CD4-positive, alpha-beta T cell treated with Interferon gamma for 1 hour (primary cell): ENCODE results near the gene BPIFA2.
"Not testable (repeated sequence)": the region's sequence is repeated elsewhere in the genome, so short reads cannot be mapped to it uniquely, and the experiment has no call there.

Experiments used
- DNase-seq: peaks from one replicate; pipeline ENCODE4 v3.0.0-alpha.2; 2020

BPIFA2 gene

GRCh38 chr20:33162753-33163152 is 5.2 kb upstream of the BPIFA2 start:
- no peak for DNase-seq

GRCh38 chr20:33163856-33164762 is 3.9 kb upstream of the BPIFA2 start:
- no peak for DNase-seq

- DNase-seq = no peak
Measured at GRCh38 chr20:33164763-33165095, 3.2 kb upstream of the BPIFA2 start.

GRCh38 chr20:33165416-33166055 is 2.4 kb upstream of the BPIFA2 start:
- no peak for DNase-seq

GRCh38 chr20:33166533-33167113 is 1.3 kb upstream of the BPIFA2 start:
- DNase-seq = no peak

GRCh38 chr20:33169176-33169794 is 1.3 kb downstream of the BPIFA2 start:
- DNase-seq = no peak

- DNase-seq = no peak
Measured at GRCh38 chr20:33172781-33173180, 4.8 kb downstream of the BPIFA2 start.

- no peak for DNase-seq
Measured at GRCh38 chr20:33175123-33175522, 7.2 kb downstream of the BPIFA2 start.

GRCh38 chr20:33176101-33176500 is 8.1 kb downstream of the BPIFA2 start:
- DNase-seq = no peak

GRCh38 chr20:33177866-33178265 is 9.9 kb downstream of the BPIFA2 start:
- no peak for DNase-seq

- no peak for DNase-seq
Measured at GRCh38 chr20:33178726-33179125, 10.8 kb downstream of the BPIFA2 start.

GRCh38 chr20:33180169-33180568 is 12.2 kb downstream of the BPIFA2 start:
- no peak for DNase-seq

GRCh38 chr20:33181482-33182093 is 13.6 kb downstream of the BPIFA2 start:
- DNase-seq = no peak

GRCh38 chr20:33183312-33183711 is 15.4 kb downstream of the BPIFA2 start:
- DNase-seq = no peak

- DNase-seq = not testable (repeated sequence)
Measured at GRCh38 chr20:33185031-33185590, 17.2 kb downstream of the BPIFA2 start.

- no peak for DNase-seq
Measured at GRCh38 chr20:33187491-33187890, 19.5 kb downstream of the BPIFA2 start.

- no peak for DNase-seq
Measured at GRCh38 chr20:33188421-33188820, 20.5 kb downstream of the BPIFA2 start.

GRCh38 chr20:33191484-33191883 is 23.5 kb downstream of the BPIFA2 start:
- DNase-seq = no peak

GRCh38 chr20:33191955-33192354 is 24.0 kb downstream of the BPIFA2 start:
- DNase-seq = no peak

- DNase-seq = no peak
Measured at GRCh38 chr20:33192912-33193501, 25.0 kb downstream of the BPIFA2 start.

GRCh38 chr20:33199026-33199425 is 31.1 kb downstream of the BPIFA2 start:
- DNase-seq = no peak

GRCh38 chr20:33202451-33202850 is 34.5 kb downstream of the BPIFA2 start:
- no peak for DNase-seq
